Left lobe of liver (tissue), 2 donors: Measurements from ENCODE around the gene RHEBL1. TPM values are rescaled to one million over a fixed set of nuclear protein-coding genes. Genes with fewer than 3 reads are reported as not detected.
A peak's percentile ranks its signal among the peaks of the same experiment; 100 is the strongest.

Experiments
- ATAC-seq: fragments of 200-7000 bp; cut with Tn5 transposase; one replicate; pipeline ENCODE4 v1.9.1; 2020; ENCODE audit warnings: mild to moderate bottlenecking, moderate library complexity
- DNase-seq: peaks from one replicate; pipeline ENCODE4 v3.0.0-alpha.2; 2020; ENCODE audit warnings: low spot score
- total RNA-seq: library from RNA; stranded (reverse); gene quantifications from one replicate; pipeline ENCODE4 v1.2.1, GENCODE V29; 2021
- donor health status: DM: no; HTN: no; CAD: no; lungs with moderate emphysema.
- donor health status: DM: no; HTN: yes; CAD: no.

Gene RHEBL1, protein sequence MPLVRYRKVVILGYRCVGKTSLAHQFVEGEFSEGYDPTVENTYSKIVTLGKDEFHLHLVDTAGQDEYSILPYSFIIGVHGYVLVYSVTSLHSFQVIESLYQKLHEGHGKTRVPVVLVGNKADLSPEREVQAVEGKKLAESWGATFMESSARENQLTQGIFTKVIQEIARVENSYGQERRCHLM
- 0.18 TPM for total RNA-seq

DNA sequence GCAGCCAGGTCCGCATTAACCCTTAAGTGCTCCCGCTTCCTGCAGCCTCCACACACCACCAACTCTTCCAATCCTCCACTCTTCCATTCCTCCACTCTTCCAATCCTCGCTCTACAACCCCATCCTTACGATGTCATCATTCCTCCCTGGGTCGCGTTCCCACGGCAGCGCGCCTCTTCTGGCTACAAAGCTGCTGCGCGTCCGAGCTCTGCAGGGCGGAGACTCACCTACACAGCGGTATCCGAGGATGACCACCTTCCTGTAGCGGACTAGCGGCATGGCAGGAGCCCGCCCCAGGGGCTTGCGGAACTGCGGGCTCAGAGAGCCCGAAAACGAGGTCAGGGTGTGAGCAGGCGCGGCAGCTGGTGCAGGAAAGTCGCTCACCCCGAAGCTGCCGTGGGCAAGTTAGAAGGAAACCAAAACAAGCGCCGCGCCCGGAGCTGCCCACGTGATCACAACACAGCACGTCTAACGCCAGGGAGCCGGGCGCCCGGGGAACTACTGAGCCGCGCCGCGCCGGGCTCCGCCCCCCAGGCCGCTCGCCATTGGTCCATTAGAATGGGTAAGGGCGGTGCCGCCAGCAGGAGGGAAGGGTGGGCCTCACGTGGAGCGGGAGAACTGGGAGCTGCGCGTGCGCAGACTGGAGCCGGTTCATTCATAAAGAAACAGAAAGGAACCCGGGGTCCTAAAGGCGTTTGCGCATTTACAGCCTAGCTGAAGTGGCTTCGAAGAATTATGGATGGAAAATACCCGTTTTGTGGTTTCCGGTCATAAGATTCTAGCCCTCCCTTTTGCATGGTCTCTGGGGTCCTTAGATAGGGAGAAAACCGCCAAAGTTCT is at the start of gene RHEBL1:
Gene RHEBL1, minus strand, starts transcription at position 473 of the 840 bp plus-strand sequence. Its CDS starts 194 bp downstream, at position 279.
- peak; percentile 99 for ATAC-seq
- peak; percentile 99 for DNase-seq

- DNase-seq (no peak), ATAC-seq (no peak)
Measured at GRCh38 chr12:49111206-49111605, 41.4 kb upstream of the RHEBL1 start.

DNA sequence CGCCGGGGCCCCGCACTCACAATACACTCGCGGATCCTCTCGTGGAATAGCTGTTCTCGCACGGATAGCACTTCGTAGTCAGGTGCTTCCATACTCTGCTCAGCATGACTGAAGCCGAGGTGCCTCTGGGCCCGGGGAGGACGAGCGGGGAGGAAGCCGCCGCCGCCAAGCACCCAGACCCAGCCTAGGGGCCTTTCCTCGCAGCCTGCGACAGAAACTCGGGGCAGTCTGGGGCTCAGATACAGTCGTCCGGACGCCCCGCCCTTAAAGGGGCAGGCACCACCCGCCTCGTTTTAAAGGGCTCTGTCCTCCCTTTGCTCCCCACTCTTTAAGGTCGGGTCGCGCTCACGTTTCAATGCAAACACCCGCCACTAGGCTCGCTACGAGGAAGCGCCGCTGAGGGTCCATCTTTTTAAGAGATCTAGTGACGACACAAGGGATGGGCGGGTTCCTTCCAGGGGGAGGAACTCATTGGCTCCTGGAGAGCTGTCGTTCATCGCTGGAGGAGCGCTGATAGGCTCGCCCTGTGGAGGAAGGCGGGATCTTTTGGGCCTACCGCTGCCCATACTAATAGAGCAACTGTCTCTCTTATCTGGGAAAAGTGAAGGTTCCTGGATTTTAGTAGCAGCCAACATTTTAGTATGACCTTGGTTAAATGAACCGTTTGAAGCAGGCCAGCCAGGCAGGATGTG is 40.8 kb upstream of the RHEBL1 start, which contains the start of gene LMBR1L:
Gene LMBR1L, minus strand, starts transcription at position 384 of the 692 bp plus-strand sequence. Its CDS starts 292 bp downstream, at position 92.
- ATAC-seq (peak; percentile 95), DNase-seq (peak; percentile 98)

DNA sequence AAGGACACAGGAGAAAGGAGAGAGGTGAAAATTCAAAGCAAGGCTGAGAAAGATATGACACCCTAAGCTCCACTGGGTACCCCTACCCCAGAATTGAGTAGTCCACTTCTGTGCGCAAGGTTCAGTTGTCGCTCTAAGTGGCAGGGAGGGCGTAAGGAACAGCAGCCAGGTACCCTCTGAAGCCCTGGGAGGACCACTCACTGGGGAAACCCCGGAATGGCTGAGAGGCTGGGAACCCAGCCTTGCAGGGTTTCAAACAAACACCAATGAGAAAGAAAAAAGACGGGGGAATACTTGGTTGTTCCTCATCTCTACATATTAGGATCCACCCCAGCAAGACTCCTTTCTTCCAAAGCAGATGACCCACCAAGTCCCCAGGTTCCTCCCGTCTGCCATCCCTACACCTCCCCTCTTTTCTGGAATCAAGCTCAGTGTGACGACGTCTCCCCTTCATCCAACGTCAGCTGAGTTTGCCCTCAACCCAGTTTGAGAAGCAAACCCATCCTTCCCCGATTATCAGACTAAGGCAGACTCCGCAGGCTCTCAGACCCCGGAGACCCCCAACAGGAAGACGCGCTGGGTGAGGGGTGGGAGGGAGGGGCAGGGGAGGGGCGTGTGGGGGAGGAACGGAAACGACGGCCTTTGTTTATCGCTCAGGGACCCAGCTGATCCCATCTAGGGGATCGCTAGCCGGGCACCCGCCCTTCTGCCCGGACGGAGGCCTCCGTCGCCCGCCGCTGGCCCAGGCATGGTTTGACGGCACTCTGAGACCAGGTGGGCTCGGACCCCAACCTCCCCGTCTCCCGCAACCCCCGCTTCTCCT is 40.1 kb upstream of the RHEBL1 start:
- DNase-seq (peak; percentile 55), ATAC-seq (peak; percentile 28)

- peak; percentile 70 for DNase-seq
Measured at GRCh38 chr12:49108958-49109404, 39.2 kb upstream of the RHEBL1 start.

GRCh38 chr12:49105504-49106084 is 35.8 kb upstream of the RHEBL1 start:
- no peak for DNase-seq
- no peak for ATAC-seq

More at GRCh38 chr12:49108958-49109404, 39.2 kb upstream of the RHEBL1 start:
- ATAC-seq = peak; percentile 52

GRCh38 chr12:49104822-49105221 is 35.0 kb upstream of the RHEBL1 start:
- DNase-seq (no peak), ATAC-seq (no peak)

DNA sequence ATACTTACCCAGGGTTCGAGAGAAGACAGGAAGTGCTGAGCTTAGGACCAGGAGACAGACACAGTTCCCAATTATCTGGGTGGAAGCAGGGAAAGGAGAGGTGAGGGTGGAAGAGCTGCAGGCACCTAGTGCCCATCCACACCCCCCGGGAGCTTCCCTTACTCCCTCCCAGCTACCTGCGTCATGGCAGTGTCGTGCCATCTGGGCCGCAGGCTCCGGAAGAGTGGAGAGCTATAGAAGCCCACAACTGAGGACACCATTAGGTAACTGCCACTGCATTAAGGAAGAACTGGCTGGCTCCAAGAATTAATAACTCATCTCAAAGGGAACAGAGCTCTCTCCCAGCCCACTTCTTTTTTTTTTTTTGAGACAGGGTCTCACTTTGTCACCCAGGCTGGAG is 30.6 kb upstream of the RHEBL1 start:
- DNase-seq (no peak), ATAC-seq (no peak)

GRCh38 chr12:49098703-49099102 is 28.9 kb upstream of the RHEBL1 start:
- no peak for DNase-seq
- no peak for ATAC-seq

- DNase-seq (no peak), ATAC-seq (peak; percentile 79)
Measured at GRCh38 chr12:49098035-49098451, 28.3 kb upstream of the RHEBL1 start.

- no peak for ATAC-seq
- no peak for DNase-seq
Measured at GRCh38 chr12:49097381-49097780, 27.6 kb upstream of the RHEBL1 start.

GRCh38 chr12:49094975-49095365 is 25.2 kb upstream of the RHEBL1 start:
- DNase-seq (no peak), ATAC-seq (no peak)

DNA sequence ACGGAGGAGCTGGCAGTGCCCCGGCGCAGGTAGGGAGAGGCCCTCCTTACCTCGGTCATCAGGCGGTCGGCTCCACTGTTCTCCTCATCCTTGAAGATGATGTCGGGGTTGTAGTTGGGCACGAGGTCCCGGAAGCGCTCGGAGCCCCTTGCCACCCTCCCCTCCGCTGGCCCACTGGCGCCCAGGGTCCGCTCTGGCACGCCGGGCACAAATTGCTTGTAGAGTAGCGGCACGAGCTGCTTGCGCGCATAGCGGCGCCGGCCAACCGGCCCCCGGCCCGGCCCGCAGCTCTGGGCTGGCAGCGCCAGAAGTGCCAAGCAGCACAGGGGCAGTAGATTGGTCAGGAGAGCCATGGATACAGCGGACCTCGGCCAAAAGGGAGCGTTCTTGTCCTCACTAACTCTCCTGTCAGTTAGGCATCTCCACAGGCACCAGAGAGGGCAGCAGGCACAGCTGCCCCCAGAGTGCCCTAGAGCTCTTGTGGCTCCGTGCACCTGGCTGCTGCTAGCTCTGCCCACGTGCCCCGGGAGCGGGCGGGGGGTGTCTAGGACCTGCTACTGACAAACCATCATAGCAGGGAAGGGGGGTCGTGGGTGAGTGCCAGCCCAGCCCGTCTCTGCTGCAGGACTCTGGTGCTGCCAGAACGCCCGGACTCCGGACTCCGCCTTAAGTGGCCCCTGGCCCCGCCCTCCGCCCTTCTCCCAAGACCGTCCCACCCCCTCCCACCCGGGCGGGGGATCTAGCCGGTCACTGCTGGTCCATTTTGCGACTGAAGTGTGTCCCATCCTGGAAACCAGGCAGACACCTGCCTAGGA is 24.6 kb upstream of the RHEBL1 start, which contains the start of gene DHH:
Gene DHH, minus strand, starts transcription at position 642 of the 815 bp plus-strand sequence. Its CDS starts 289 bp downstream, at position 353.
- ATAC-seq (peak; percentile 23), DNase-seq (no peak)

GRCh38 chr12:49093792-49094159 is 24.0 kb upstream of the RHEBL1 start:
- DNase-seq (no peak), ATAC-seq (no peak)

DNA sequence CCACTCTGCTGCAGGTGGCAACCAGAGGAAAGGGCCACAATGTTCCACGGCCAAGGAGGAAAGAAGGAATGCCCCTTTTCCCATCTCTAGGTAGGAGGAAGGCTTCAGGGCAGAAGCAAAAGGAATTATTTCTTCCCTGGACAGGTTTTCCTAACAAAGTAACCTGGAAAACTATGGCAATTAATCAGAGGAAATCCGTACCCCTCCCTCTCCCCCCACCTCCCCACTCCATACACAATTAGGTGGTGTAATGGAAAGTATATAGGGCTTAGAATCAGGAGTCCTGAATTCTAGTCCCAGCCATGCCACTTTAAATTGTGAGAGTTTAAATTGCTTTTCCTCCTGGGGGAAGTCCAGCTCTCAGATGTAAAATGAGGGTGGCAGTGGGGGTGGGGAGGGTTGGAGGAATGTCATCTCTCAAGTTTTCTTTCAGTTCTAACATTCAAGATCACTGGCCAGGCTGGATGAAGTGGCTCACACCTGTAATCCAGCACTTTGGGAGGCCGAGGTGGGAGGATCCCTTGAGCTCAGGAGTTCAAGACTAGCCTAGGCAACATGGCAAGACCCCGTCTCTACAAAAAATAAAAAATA is 23.1 kb upstream of the RHEBL1 start:
- DNase-seq (no peak), ATAC-seq (no peak)

DNA sequence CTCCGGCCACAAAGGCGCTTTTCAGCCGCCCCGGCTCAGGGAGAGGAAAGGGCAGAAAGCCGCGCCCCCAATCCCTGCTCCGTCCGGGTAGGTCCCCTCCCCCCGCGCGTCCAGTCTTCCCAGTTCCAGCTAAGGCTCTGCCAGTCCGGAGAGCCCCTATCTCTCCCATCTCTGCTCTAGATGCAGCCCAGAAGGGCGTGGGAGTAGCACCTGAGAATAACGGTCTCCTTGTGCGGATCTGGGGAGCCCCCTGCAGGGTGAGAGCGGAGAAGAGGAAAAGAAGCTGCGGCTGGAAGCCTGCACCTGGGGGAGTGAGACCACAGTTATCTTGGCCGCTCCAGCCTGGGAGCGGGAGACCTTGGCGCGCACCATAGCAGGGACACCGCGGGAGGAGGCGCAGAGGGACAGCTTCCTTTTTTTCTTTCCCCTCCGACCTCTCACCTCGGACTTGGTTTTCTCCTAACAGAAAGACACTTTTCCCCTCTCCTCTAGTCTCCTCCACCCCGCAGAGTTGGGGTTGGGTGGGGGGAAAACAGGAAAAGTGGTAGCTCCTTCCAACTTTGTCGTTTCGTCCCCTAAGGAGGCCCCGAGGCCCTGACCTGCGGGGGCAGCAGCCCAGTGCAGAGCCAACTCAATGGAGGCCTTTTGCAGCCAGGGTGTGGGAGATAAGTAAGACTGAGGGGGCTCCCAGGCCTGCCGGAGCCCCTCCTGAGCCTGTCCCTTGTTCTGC is 22.5 kb upstream of the RHEBL1 start:
- ATAC-seq (peak; percentile 17), DNase-seq (no peak)

- no peak for DNase-seq
- no peak for ATAC-seq
Measured at GRCh38 chr12:49091836-49092085, 22.0 kb upstream of the RHEBL1 start.

DNA sequence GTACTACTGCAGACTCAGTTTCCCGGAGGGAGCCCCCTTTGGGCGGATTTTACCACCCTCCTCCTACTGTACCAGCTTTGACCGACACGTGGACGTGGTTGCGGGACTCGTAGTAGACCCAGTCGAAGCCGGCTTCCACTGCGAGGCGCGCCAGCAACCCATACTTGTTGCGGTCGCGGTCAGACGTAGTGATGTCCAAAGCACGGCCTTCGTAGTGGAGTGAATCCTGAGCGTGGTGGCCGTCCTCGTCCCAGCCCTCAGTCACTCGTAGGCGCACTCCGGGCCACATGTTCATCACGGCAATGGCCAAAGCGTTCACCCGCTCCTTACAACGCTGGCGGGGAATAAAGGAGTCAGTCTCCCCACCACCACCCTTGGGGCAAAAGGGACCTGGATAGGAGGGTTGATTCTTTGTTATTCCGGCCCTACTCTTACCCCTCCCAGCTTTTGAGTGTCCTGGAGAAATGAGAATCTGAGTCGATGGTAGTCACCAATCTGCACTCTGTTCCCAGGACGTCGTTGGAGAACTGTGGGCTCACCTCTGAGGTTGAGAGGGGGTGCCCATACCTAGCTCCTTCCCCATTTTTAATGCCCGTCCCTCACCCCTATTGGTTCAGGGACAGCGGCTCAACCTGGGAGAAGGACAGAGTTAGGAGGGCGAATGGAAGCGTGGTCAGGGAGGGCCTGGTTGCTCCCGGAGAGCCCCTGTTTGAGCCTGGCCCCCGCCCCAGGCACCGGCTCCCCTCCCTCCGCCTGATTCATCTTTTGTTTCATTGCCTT is 21.5 kb upstream of the RHEBL1 start:
- no peak for DNase-seq
- no peak for ATAC-seq
